Peyer's patch (tissue), 4 donors: ENCODE measurements around the gene GTF2A1L. TPM values are rescaled to one million over a fixed set of nuclear protein-coding genes. Genes with fewer than 3 reads are reported as not detected.

Experiments
- DNase-seq, 3 donors: peaks; one replicate each; pipeline ENCODE4 v3.0.0-alpha.2; 2017 to 2019
- H3K27ac ChIP-seq, 4 donors: fragments of 200-600 bp; sonication (generic); one replicate each; pipeline ENCODE4 v1.5.1; 2016 to 2019
- H3K27me3 ChIP-seq, 2 donors: fragments of 200-600 bp; sonication (generic); one replicate each; pipeline ENCODE4 v1.5.1; 2019
- H3K36me3 ChIP-seq, 3 donors: fragments of 200-600 bp; sonication (generic); one replicate each; pipeline ENCODE4 v1.5.1; 2016 to 2019
- H3K4me1 ChIP-seq, 4 donors: fragments of 200-600 bp; sonication (generic); one replicate each; pipeline ENCODE4 v1.5.1; 2016 to 2019
- H3K4me3 ChIP-seq, 4 donors: fragments of 200-600 bp; sonication (generic); 1 replicate in 3 of 4; 2 replicates in 1 of 4; pipeline ENCODE4 v1.5.1; 2016 to 2019; ENCODE audit warnings: mild to moderate bottlenecking in 1 of 4
- H3K9me3 ChIP-seq, 4 donors: fragments of 200-600 bp; sonication (generic); one replicate each; pipeline ENCODE4 v1.5.1; 2016 to 2019; ENCODE audit warnings: mild to moderate bottlenecking in 1 of 4
- POLR2A ChIP-seq, 2 donors: fragments of 450-650 bp; IDR thresholded peaks; one replicate each; pipeline ENCODE4 v1.5.1; 2017; ENCODE audit warnings: antibody characterized with exemption in 2 of 2, mild to moderate bottlenecking in 2 of 2, moderate library complexity in 2 of 2
- total RNA-seq, 4 donors: library from RNA; depleted of rRNA; stranded (reverse); fragments of >200 nt; gene quantifications; one replicate each; pipeline ENCODE4 v1.1.0, GENCODE V29; 2016
- TF ChIP-seq, protein P1 (sequence below), 6 experiments: fragments of 450-650 bp in 4 of 6; fragments of 200-600 bp in 2 of 6; sonication (generic) in 1 of 6; IDR thresholded peaks; one replicate each; pipeline ENCODE4 v1.5.1; 2017 to 2019; ENCODE audit warnings: antibody characterized with exemption in 6 of 6, mild to moderate bottlenecking in 3 of 6, moderate library complexity in 1 of 6

Gene GTF2A1L
- total RNA-seq, 4 donors from 2014 or later: 0.94 to 11.6 TPM; not detected in 2

- Histone ChIP-seq H3K27me3 (no peaks in the 10 kb centered on the region), H3K9me3 (no peaks in the 10 kb centered on the region), H3K36me3 (no peaks in the 10 kb centered on the region), H3K4me1 (no peaks in the 10 kb centered on the region), H3K27ac (no peak overlapping the region), H3K4me3 (no peak overlapping the region)
- DNase-seq: no peak
- no peak for TF ChIP-seq POLR2A (IDR thresholded peaks at IDR 0.05)
- TF ChIP-seq, protein P1, sequence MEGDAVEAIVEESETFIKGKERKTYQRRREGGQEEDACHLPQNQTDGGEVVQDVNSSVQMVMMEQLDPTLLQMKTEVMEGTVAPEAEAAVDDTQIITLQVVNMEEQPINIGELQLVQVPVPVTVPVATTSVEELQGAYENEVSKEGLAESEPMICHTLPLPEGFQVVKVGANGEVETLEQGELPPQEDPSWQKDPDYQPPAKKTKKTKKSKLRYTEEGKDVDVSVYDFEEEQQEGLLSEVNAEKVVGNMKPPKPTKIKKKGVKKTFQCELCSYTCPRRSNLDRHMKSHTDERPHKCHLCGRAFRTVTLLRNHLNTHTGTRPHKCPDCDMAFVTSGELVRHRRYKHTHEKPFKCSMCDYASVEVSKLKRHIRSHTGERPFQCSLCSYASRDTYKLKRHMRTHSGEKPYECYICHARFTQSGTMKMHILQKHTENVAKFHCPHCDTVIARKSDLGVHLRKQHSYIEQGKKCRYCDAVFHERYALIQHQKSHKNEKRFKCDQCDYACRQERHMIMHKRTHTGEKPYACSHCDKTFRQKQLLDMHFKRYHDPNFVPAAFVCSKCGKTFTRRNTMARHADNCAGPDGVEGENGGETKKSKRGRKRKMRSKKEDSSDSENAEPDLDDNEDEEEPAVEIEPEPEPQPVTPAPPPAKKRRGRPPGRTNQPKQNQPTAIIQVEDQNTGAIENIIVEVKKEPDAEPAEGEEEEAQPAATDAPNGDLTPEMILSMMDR (IDR thresholded peaks at IDR 0.05): no peak
These were observed 57.3 kb downstream of the GTF2A1L start for GRCh38 chr2:48674933-48675332.

GRCh38 chr2:48677450-48677849, 59.8 kb downstream of the GTF2A1L start:
- no peaks in the 10 kb centered on the region for H3K4me1 ChIP-seq
- no peak for DNase-seq
- no peaks in the 10 kb centered on the region for H3K9me3 ChIP-seq
- H3K4me3 ChIP-seq: no peak overlapping the region
- no peak overlapping the region for H3K27ac ChIP-seq
- TF ChIP-seq, protein P1 (IDR thresholded peaks at IDR 0.05): no peak
- TF ChIP-seq POLR2A (IDR thresholded peaks at IDR 0.05): no peak
- no peaks in the 10 kb centered on the region for H3K36me3 ChIP-seq
- no peaks in the 10 kb centered on the region for H3K27me3 ChIP-seq

GRCh38 chr2:48685126-48685525, 67.5 kb downstream of the GTF2A1L start:
- no peak overlapping the region for H3K27ac ChIP-seq
- TF ChIP-seq, protein P1 (IDR thresholded peaks at IDR 0.05): no peak
- TF ChIP-seq POLR2A (IDR thresholded peaks at IDR 0.05): no peak
- no peak overlapping the region for H3K4me3 ChIP-seq
- H3K27me3 ChIP-seq: no peaks in the 10 kb centered on the region
- H3K9me3 ChIP-seq: no peaks in the 10 kb centered on the region
- H3K36me3 ChIP-seq: no peaks in the 10 kb centered on the region
- DNase-seq: no peak
- H3K4me1 ChIP-seq: no peaks in the 10 kb centered on the region

DNA sequence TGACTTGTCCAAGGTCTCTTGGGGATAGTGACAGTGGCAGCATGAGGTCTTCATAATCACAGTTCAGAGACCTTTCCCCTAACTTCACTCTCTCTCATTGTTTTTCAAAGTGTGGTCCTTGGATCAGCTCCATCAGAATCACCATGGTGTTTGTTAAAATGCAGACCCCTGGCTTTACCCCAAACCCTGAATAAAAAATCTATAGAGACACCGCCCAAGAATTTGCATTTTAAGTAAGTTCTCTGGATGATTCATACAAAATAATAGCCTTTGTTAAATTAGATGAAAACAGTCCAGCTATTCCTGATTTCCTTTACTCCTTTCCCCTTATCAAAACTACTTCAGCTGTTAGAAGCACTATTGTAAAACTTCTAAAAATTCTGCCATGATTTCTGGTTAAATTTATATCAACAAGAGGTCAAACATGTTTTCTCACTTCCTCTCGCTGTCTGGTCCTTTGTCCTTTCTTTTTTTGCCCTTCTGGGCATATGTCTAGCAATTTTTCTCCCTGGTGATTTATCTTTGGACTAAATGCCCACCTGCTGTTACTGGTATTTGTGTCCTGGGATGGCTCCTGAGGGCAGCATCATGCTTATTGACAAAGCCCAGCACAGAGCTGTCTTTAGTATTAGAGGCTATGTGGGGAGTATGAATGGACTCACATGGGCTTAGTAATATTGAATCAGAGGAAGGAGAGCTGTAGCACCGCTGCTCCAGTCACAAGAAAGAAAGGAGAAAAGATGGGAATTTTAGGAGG, 74.5 kb downstream of the GTF2A1L start:
- Histone ChIP-seq H3K27ac (no peak overlapping the region), H3K36me3 (no peaks in the 10 kb centered on the region), H3K27me3 (no peaks in the 10 kb centered on the region), H3K9me3 (no peaks in the 10 kb centered on the region), H3K4me1 (no peaks in the 10 kb centered on the region), H3K4me3 (no peak overlapping the region)
- no peak for DNase-seq
- no peak for TF ChIP-seq POLR2A (IDR thresholded peaks at IDR 0.05)
- TF ChIP-seq, protein P1 (IDR thresholded peaks at IDR 0.05): no peak

GRCh38 chr2:48693066-48693465, 75.4 kb downstream of the GTF2A1L start:
- H3K4me1 ChIP-seq: no peaks in the 10 kb centered on the region
- H3K27me3 ChIP-seq: no peaks in the 10 kb centered on the region
- no peak for TF ChIP-seq POLR2A (IDR thresholded peaks at IDR 0.05)
- TF ChIP-seq, protein P1 (IDR thresholded peaks at IDR 0.05): no peak
- DNase-seq: no peak
- no peaks in the 10 kb centered on the region for H3K36me3 ChIP-seq
- no peaks in the 10 kb centered on the region for H3K9me3 ChIP-seq
- no peak overlapping the region for H3K4me3 ChIP-seq
- no peak overlapping the region for H3K27ac ChIP-seq
